ENCODE results near the gene PDLIM1. TPM values are rescaled to one million over a fixed set of nuclear protein-coding genes. Genes with fewer than 3 reads are reported as not detected.

PDLIM1 gene
- total and polyA plus RNA-seq, 2 of the 8 experiments (the other 6 are each of a cell fraction or from before 2014, with no cell fraction given), result 169 to 245 TPM

DNA sequence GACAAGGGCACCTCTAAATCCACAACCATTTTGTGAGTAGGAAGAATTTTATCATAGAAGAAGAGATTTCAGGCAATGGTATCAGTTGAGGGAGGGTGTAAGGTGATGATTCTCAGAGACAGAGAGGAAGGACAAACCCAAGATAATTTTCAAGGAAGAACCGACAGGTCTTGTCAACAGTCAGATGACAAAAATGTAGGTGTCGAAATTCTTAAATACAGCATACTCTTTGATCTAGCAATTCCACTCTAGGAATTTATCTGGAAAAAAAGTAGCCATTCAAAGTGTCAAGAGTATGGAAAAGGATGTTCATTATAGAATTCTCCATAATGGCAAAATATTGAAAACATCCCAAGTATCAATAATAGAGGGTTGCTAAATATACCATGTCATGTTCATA, 14.2 kb upstream of the PDLIM1 start (continued):
- TF ChIP-seq, protein P1, sequence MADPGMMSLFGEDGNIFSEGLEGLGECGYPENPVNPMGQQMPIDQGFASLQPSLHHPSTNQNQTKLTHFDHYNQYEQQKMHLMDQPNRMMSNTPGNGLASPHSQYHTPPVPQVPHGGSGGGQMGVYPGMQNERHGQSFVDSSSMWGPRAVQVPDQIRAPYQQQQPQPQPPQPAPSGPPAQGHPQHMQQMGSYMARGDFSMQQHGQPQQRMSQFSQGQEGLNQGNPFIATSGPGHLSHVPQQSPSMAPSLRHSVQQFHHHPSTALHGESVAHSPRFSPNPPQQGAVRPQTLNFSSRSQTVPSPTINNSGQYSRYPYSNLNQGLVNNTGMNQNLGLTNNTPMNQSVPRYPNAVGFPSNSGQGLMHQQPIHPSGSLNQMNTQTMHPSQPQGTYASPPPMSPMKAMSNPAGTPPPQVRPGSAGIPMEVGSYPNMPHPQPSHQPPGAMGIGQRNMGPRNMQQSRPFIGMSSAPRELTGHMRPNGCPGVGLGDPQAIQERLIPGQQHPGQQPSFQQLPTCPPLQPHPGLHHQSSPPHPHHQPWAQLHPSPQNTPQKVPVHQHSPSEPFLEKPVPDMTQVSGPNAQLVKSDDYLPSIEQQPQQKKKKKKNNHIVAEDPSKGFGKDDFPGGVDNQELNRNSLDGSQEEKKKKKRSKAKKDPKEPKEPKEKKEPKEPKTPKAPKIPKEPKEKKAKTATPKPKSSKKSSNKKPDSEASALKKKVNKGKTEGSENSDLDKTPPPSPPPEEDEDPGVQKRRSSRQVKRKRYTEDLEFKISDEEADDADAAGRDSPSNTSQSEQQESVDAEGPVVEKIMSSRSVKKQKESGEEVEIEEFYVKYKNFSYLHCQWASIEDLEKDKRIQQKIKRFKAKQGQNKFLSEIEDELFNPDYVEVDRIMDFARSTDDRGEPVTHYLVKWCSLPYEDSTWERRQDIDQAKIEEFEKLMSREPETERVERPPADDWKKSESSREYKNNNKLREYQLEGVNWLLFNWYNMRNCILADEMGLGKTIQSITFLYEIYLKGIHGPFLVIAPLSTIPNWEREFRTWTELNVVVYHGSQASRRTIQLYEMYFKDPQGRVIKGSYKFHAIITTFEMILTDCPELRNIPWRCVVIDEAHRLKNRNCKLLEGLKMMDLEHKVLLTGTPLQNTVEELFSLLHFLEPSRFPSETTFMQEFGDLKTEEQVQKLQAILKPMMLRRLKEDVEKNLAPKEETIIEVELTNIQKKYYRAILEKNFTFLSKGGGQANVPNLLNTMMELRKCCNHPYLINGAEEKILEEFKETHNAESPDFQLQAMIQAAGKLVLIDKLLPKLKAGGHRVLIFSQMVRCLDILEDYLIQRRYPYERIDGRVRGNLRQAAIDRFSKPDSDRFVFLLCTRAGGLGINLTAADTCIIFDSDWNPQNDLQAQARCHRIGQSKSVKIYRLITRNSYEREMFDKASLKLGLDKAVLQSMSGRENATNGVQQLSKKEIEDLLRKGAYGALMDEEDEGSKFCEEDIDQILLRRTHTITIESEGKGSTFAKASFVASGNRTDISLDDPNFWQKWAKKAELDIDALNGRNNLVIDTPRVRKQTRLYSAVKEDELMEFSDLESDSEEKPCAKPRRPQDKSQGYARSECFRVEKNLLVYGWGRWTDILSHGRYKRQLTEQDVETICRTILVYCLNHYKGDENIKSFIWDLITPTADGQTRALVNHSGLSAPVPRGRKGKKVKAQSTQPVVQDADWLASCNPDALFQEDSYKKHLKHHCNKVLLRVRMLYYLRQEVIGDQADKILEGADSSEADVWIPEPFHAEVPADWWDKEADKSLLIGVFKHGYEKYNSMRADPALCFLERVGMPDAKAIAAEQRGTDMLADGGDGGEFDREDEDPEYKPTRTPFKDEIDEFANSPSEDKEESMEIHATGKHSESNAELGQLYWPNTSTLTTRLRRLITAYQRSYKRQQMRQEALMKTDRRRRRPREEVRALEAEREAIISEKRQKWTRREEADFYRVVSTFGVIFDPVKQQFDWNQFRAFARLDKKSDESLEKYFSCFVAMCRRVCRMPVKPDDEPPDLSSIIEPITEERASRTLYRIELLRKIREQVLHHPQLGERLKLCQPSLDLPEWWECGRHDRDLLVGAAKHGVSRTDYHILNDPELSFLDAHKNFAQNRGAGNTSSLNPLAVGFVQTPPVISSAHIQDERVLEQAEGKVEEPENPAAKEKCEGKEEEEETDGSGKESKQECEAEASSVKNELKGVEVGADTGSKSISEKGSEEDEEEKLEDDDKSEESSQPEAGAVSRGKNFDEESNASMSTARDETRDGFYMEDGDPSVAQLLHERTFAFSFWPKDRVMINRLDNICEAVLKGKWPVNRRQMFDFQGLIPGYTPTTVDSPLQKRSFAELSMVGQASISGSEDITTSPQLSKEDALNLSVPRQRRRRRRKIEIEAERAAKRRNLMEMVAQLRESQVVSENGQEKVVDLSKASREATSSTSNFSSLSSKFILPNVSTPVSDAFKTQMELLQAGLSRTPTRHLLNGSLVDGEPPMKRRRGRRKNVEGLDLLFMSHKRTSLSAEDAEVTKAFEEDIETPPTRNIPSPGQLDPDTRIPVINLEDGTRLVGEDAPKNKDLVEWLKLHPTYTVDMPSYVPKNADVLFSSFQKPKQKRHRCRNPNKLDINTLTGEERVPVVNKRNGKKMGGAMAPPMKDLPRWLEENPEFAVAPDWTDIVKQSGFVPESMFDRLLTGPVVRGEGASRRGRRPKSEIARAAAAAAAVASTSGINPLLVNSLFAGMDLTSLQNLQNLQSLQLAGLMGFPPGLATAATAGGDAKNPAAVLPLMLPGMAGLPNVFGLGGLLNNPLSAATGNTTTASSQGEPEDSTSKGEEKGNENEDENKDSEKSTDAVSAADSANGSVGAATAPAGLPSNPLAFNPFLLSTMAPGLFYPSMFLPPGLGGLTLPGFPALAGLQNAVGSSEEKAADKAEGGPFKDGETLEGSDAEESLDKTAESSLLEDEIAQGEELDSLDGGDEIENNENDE (IDR thresholded peaks at IDR 0.05; ENCODE audit: insufficient replicate concordance, low read length), result no peak
- TF ChIP-seq CBX8 (IDR thresholded peaks at IDR 0.05; ENCODE audit: borderline replicate concordance, low read depth, low read length) (no peak), TCF12 (IDR thresholded peaks at IDR 0.05; ENCODE audit: low read depth, low read length) (no peak), RNF2 (IDR thresholded peaks at IDR 0.05; ENCODE audit: borderline replicate concordance, low read depth, low read length, missing control alignments, poor library complexity, severe bottlenecking) (no peak), HDAC2 (IDR thresholded peaks at IDR 0.05; ENCODE audit: borderline replicate concordance in 1 of 2, low read depth in 2 of 2, low read length in 2 of 2) (no peak), CBX5 (IDR thresholded peaks at IDR 0.05; ENCODE audit: low read depth, low read length) (no peak)
- TF ChIP-seq, protein P2, sequence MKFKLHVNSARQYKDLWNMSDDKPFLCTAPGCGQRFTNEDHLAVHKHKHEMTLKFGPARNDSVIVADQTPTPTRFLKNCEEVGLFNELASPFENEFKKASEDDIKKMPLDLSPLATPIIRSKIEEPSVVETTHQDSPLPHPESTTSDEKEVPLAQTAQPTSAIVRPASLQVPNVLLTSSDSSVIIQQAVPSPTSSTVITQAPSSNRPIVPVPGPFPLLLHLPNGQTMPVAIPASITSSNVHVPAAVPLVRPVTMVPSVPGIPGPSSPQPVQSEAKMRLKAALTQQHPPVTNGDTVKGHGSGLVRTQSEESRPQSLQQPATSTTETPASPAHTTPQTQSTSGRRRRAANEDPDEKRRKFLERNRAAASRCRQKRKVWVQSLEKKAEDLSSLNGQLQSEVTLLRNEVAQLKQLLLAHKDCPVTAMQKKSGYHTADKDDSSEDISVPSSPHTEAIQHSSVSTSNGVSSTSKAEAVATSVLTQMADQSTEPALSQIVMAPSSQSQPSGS (IDR thresholded peaks at IDR 0.05; ENCODE audit: low read length), result no peak

All from H1 (cell line).